Midbrain (tissue), 1 donor: ENCODE results near the gene RAPGEF6.
"Not testable (repeated sequence)": the region's sequence is repeated elsewhere in the genome, so short reads cannot be mapped to it uniquely, and the experiment has no call there.

ENCODE experiments used
- DNase-seq: peaks from one replicate; lab custom pipeline; 2025; lab: John Stamatoyannopoulos, UW

The RAPGEF6 gene, protein sequence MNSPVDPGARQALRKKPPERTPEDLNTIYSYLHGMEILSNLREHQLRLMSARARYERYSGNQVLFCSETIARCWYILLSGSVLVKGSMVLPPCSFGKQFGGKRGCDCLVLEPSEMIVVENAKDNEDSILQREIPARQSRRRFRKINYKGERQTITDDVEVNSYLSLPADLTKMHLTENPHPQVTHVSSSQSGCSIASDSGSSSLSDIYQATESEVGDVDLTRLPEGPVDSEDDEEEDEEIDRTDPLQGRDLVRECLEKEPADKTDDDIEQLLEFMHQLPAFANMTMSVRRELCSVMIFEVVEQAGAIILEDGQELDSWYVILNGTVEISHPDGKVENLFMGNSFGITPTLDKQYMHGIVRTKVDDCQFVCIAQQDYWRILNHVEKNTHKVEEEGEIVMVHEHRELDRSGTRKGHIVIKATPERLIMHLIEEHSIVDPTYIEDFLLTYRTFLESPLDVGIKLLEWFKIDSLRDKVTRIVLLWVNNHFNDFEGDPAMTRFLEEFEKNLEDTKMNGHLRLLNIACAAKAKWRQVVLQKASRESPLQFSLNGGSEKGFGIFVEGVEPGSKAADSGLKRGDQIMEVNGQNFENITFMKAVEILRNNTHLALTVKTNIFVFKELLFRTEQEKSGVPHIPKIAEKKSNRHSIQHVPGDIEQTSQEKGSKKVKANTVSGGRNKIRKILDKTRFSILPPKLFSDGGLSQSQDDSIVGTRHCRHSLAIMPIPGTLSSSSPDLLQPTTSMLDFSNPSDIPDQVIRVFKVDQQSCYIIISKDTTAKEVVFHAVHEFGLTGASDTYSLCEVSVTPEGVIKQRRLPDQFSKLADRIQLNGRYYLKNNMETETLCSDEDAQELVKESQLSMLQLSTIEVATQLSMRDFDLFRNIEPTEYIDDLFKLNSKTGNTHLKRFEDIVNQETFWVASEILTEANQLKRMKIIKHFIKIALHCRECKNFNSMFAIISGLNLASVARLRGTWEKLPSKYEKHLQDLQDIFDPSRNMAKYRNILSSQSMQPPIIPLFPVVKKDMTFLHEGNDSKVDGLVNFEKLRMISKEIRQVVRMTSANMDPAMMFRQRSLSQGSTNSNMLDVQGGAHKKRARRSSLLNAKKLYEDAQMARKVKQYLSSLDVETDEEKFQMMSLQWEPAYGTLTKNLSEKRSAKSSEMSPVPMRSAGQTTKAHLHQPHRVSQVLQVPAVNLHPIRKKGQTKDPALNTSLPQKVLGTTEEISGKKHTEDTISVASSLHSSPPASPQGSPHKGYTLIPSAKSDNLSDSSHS (N-terminal part only)

GRCh38 chr5:131634996-131635683, at the start of gene RAPGEF6:
Gene RAPGEF6 (minus strand): TSS chr5:131635229. CDS start chr5:131635030, 199 bp downstream.
- DNase-seq, result peak; percentile 99

- DNase-seq, result no peak
Measured at GRCh38 chr5:131684595-131684994, 49.6 kb upstream of the RAPGEF6 start.

DNA sequence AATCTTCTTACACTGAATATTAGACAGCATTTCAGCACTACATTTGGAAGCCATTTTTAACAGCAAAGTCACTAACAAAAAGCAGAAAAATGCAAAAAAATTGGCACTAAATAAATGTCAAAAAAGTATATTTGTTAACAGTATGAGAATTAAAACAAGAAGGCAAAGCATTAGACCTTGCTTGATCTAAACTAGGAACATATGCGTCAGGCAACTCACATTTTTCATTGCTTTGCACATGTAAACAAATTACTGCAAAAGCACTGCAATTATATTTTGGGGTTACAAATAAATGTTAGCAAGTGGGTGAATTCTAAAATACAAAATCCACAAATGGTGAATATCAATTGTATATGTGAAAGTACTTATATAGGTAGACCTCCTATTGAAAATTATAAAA, 49.0 kb upstream of the RAPGEF6 start:
- no peak for DNase-seq

- DNase-seq, result no peak
Measured at GRCh38 chr5:131682826-131683225, 47.8 kb upstream of the RAPGEF6 start.

DNA sequence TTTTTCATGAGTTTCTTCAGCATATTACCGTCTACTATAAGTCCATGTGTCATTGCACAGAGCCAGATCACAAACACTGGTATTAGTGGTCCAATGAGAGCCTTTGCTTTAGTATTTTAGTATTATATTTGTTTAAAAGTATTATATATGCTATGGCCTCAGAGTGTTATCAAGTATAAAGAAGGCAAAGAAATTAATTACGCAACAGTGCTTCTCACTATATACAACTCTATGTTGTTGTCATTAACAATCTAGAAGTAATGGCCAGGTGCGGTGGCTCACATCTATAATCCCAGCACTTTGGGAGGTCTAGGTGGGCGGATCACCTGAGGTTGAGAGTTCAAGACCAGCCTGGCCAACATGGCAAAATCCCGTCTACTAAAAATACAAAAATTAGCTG, 47.1 kb upstream of the RAPGEF6 start:
- no peak for DNase-seq

- DNase-seq, result no peak
Measured at GRCh38 chr5:131679911-131680310, 44.9 kb upstream of the RAPGEF6 start.

- not testable (repeated sequence) for DNase-seq
Measured at GRCh38 chr5:131678273-131678672, 43.2 kb upstream of the RAPGEF6 start.

DNA sequence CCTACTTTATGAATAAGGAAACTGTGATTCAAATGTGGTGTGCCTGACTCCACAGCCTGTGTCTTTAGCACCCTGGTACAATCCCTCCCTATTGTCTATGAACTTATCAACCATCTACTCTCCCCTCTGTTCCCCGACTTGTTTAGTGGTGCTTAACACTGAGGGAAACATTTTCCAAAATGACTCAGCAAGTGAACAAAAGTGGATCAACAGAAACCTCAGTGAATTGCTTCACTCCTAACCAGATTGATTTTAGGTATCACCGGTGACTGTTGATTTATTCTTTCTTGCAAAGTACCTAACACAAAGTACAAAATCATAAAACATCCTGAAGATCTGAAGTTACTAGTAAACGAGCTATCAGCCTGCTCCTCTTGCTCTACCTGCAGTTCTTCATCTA, 42.1 kb upstream of the RAPGEF6 start:
- DNase-seq, result no peak

DNA sequence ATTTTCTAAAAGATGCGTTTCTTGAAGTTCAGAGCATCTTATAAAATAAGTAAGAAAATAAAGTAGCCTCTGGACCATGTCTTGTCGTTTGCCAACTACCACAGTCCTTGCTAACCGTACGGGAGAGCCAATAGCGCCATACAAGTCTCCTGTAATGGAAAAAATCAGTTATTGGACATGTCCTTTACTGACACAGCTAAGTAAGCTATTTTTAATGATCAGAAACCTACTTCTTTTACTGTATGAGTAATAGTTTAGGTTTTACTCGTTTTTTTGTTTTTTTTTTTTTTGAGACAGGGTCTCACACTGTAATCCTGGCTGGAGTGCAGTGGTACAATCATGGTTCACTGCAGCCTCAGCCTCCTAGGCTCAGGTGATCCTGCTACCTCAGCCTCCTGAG, 37.7 kb upstream of the RAPGEF6 start:
- DNase-seq, result no peak

DNA sequence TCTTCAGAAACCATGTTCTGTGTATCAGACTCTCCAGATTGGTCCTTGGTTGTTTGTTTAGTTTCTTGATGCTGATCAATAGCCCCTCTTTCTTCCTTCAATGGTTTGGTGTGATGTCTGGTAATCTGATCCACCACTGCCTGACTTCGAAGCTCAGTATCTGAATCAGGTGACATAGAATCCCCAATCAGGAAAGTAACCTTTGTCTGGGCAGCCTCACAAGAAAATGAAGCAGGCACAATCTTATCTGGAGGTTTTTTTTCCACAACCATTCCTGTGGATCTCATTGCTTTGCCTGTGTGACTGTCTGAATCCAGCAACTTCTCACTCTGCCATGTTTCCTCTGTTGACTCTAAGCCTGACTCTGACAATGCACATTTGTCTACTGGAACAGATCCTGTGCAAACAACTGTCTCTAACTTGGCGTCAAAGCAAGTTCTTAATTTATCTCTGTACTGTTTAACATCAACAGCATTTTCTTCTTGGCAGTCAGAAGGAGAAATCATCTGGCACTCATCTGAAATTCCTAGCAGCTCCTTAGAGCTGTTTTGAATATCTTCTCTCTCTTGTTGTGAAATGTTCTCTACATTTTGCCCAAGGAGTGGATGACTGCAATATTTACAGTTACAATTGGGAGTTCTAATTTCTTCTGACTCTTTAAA, 37.1 kb upstream of the RAPGEF6 start:
- DNase-seq, result peak; percentile 72

- DNase-seq, result no peak
Measured at GRCh38 chr5:131671409-131671808, 36.4 kb upstream of the RAPGEF6 start.

- no peak for DNase-seq
Measured at GRCh38 chr5:131664929-131665328, 29.9 kb upstream of the RAPGEF6 start.

- DNase-seq, result no peak
Measured at GRCh38 chr5:131661933-131662332, 26.9 kb upstream of the RAPGEF6 start.

DNA sequence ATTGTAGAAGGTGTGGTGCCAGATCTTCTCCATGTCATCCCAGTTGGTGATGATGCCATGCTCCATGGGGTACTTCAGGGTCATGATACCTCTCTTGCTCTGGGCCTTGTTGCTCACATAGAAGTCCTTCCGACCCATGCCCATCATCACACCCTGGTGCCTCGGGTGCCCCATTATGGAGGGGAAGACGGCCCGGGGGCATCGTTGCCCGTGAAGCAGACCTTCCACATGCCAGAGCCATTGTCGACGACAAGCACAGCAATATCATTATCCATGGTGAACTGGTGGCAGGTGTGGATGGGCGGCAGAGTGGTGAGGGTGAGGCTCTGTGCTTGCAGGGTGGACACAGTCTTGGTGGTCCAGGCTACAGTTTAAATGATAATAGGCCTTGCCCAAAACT, 24.8 kb upstream of the RAPGEF6 start:
- no peak for DNase-seq

GRCh38 chr5:131659290-131659689, 24.3 kb upstream of the RAPGEF6 start:
- DNase-seq, result no peak

DNA sequence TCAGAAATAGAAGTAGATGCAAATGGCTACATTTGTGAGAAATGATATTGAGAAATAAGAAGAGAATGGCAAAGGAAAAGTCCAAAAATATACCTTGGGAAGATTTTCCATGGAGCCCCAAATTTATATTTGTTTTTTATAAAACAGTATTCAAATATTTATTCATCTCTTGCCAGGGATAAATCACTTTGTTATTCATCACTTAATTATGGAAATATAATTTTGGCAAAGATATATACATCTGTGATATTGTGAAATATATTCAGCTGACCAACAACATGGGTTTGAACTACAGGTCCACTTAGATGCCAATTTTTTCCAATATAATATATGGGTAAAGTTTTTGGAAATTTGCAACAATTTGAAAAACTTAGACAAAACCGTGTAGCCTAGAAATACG, 19.7 kb upstream of the RAPGEF6 start:
- DNase-seq, result no peak

DNA sequence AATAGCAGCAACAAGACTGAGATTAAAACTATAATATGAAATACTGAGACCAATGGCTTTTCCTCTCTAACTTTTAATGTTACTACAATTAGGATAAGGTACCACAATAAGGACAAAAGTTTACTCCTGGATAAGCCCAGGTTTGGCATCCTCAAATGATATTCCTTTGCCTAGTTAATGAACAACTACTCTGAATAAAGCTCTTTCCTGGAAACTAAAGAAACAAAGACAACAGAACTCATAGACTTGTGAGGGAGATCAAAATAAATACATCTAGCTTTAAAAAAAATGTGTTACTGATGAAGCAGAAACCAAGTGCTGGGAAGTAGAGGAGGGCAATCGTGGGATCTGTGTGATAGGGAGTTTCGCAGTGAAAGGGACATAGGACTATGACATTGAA, 19.3 kb upstream of the RAPGEF6 start:
- DNase-seq, result no peak

DNA sequence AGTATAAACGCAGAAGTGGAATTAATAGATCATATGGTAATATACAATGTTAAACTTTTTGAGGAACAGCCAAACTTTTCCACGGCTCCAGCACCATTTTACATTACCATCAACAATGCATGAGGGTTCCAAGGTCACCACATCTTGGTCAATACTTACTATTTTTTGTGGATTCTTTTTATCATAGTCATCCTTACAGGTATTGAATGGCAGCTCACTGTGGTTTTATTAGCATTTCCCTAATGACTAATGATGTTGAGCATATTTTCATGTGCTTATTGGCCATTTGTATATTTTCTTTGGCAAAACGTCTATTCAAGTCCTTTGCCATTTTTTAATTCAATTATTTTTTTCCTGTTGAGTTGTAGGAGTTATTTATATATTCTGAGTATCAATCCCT, 14.1 kb upstream of the RAPGEF6 start:
- DNase-seq, result no peak

- no peak for DNase-seq
Measured at GRCh38 chr5:131647048-131647769, 12.2 kb upstream of the RAPGEF6 start.

DNA sequence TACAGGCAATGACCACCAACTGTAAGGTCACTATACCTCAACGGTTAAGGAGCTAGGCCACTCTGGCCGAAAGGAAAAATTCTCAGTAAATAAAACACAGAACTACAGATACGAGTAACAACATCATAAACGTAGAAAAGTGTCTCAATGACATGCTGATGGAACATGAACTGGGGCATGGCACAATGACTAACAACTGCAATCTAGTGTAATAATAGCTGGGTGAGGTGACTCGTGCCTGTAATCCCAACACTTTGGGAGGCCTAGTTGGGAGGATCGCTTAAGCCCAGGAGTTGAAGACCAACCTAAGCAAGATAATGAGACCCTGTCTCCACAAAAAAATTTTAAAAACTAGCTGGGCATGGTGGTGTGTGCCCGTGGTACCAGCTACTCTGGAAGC, 9.8 kb upstream of the RAPGEF6 start:
- DNase-seq, result no peak
